Naive thymus-derived CD4-positive, alpha-beta T cell (primary cell): ENCODE data around the gene LYSET. TPM values are rescaled to one million over a fixed set of nuclear protein-coding genes. Genes with fewer than 3 reads are reported as not detected.
"Not testable (repeated sequence)": the region's sequence is repeated elsewhere in the genome, so short reads cannot be mapped to it uniquely, and the experiment has no call there.

Experiments used
- ATAC-seq: fragments of 150-1000 bp; cut with Tn5 transposase; 2 replicates; pipeline ENCODE4 v1.10.0; 2021; ENCODE audit warnings: mild to moderate bottlenecking, moderate library complexity
- CTCF ChIA-PET: fragments of 350-600 bp; sonication (Branson Sonifier 250); formaldehyde crosslinking; loops from one replicate; lab custom pipeline; 2021; ENCODE audit warnings: antibody characterized with exemption; lab: Charles Lee
- POLR2A ChIA-PET: fragments of 350-600 bp; sonication (Branson Sonifier 250); formaldehyde crosslinking; loops from one replicate; lab custom pipeline; 2021; ENCODE audit warnings: antibody characterized with exemption, inconsistent platforms; lab: Charles Lee
- DNase-seq, 9 donors: peaks; one replicate each; pipeline versions ENCODE4 v3.0.0 to v3.0.0-alpha.2; 2020 to 2022; ENCODE audit warnings: mixed read lengths in 1 of 9
- H3K27ac ChIP-seq: one replicate; pipeline ENCODE4 v1.7.0; 2013; ENCODE audit warnings: mild to moderate bottlenecking, low read depth, low read length, moderate library complexity
- H3K27me3 ChIP-seq, 2 donors: one replicate each; pipeline ENCODE4 v1.7.0; 2013; ENCODE audit warnings: low read length in 2 of 2, mild to moderate bottlenecking in 2 of 2, moderate library complexity in 2 of 2; ENCODE audit not compliant: control insufficient read depth in 2 of 2, insufficient read depth in 2 of 2
- H3K36me3 ChIP-seq, 3 experiments: 1 replicate in 2 of 3; 2 replicates in 1 of 3; pipeline ENCODE4 v1.7.0; 2013; ENCODE audit warnings: low read length in 3 of 3, mild to moderate bottlenecking in 3 of 3, moderate library complexity in 1 of 3; ENCODE audit not compliant: insufficient read depth in 3 of 3, control insufficient read depth in 2 of 3
- H3K4me1 ChIP-seq, 2 donors: one replicate each; pipeline ENCODE4 v1.7.0; 2013; ENCODE audit warnings: low read length in 2 of 2, mild to moderate bottlenecking in 2 of 2, moderate library complexity in 1 of 2; ENCODE audit not compliant: control insufficient read depth in 2 of 2, insufficient read depth in 2 of 2
- H3K4me3 ChIP-seq: 2 replicates; pipeline ENCODE4 v1.7.0; 2013; ENCODE audit warnings: mild to moderate bottlenecking, low read length
- H3K9me3 ChIP-seq, 3 experiments: 1 replicate in 2 of 3; 2 replicates in 1 of 3; pipeline ENCODE4 v1.7.0; 2013; ENCODE audit warnings: low read length in 3 of 3; ENCODE audit not compliant: control insufficient read depth in 2 of 3
- H3K27ac Mint-ChIP-seq, 9 donors: one replicate each; pipeline ENCODE4 v1.8.0; 2020 to 2022; ENCODE audit warnings: mixed read lengths in 9 of 9, mild to moderate bottlenecking in 8 of 9, moderate library complexity in 5 of 9, inconsistent platforms in 2 of 9
- H3K27me3 Mint-ChIP-seq, 5 donors: one replicate each; pipeline ENCODE4 v1.8.0; 2021 to 2022; ENCODE audit warnings: mixed read lengths in 5 of 5, mild to moderate bottlenecking in 1 of 5
- H3K36me3 Mint-ChIP-seq, 5 donors: one replicate each; pipeline ENCODE4 v1.8.0; 2020 to 2022; ENCODE audit warnings: mixed read lengths in 5 of 5, mild to moderate bottlenecking in 3 of 5, inconsistent platforms in 1 of 5
- H3K4me1 Mint-ChIP-seq, 7 donors: one replicate each; pipeline ENCODE4 v1.8.0; 2020 to 2022; ENCODE audit warnings: mixed read lengths in 7 of 7, mild to moderate bottlenecking in 3 of 7, inconsistent platforms in 1 of 7
- H3K4me3 Mint-ChIP-seq, 10 donors: one replicate each; pipeline ENCODE4 v1.8.0; 2020 to 2022; ENCODE audit warnings: mild to moderate bottlenecking in 10 of 10, mixed read lengths in 10 of 10, moderate library complexity in 6 of 10, inconsistent platforms in 2 of 10
- H3K9me3 Mint-ChIP-seq, 11 donors: one replicate each; pipeline ENCODE4 v1.8.0; 2020 to 2022; ENCODE audit warnings: mixed read lengths in 11 of 11, mild to moderate bottlenecking in 4 of 11, inconsistent platforms in 1 of 11, moderate library complexity in 1 of 11
- intact Hi-C, 2 donors: fragments of 100-400 bp; cut with micrococcal nuclease; formaldehyde crosslinking; loops; one replicate each; pipeline ENCODE4 v1.15.1; 2023
- polyA plus RNA-seq, 2 donors: library from polyadenylated mRNA; unstranded; fragments of 300-500 nt; fragmentation: Illumina TruSeq; gene quantifications; one replicate each; pipeline ENCODE4 v1.2.3, GENCODE V29; 2021
- total RNA-seq, 6 experiments: library from RNA in 5 of 6; stranded (reverse) in 5 of 6; gene quantifications; 1 replicate in 5 of 6; 2 replicates in 1 of 6; pipeline ENCODE4 v1.2.3 and lab custom pipeline; 2021 to 2026

The LYSET gene, protein sequence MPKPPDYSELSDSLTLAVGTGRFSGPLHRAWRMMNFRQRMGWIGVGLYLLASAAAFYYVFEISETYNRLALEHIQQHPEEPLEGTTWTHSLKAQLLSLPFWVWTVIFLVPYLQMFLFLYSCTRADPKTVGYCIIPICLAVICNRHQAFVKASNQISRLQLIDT
- total RNA-seq (10 to 100 TPM in 4 of 5 experiments, 1 to 10 TPM in 1; 8.0 to 26.6 (median 12.4) TPM), polyA plus RNA-seq (10 to 100 TPM; 42.1 to 47.7 TPM), total RNA-seq (lab: John Stamatoyannopoulos, UW) (4.4 reads per million, percentile 22 among the genes with 10 or more reads in this experiment)

GRCh38 chr14:93184391-93185348 is at the start of gene LYSET, which contains the start of gene MOAP1:
TSS of gene LYSET (plus strand) at chr14:93185317. CDS start at chr14:93185406, 89 bp downstream.
TSS of gene MOAP1 (minus strand) at chr14:93184897. CDS start at chr14:93184242, 655 bp downstream.
- Mint-ChIP-seq H3K4me3 (peak within 1 kb of the TSS; percentile 90 to 98 (median 96)), H3K27me3 (no peaks in the 10 kb centered on the region), H3K27ac (peak within 1 kb of the TSS; percentile 91 to 98 (median 96)), H3K36me3 (peaks cover 4 to 16% (median 10%) of the 10 kb centered on the region in 5 donors), H3K9me3 (no peaks in the 10 kb centered on the region), H3K4me1 (peaks cover 24 to 60% (median 42%) of the 10 kb centered on the region in 7 donors)
- no peaks in the 10 kb centered on the region for H3K9me3 ChIP-seq
- ATAC-seq: peak; percentile 90
- DNase-seq: peak; percentile 78 to 91 (median 89)
- H3K4me1 ChIP-seq: peaks cover 9 to 23% of the 10 kb centered on the region in 2 donors
- ChIA-PET CTCF (interaction anchor here (0.9 to 3.2 kb wide), 7 partner anchors 22 to 83 kb away, joined by 3 to 16 read pairs (median 4); partner anchors contain the start of genes GON7, ITPK1 and UBR7), POLR2A (interaction anchor here (0.6 to 6.2 kb wide), 14 partner anchors 11 to 1145 kb away, joined by 3 to 69 read pairs (median 4); partner anchors contain the start of genes DDX24, GON7, IFI27L1 and ITPK1)
- H3K4me3 ChIP-seq: peak within 1 kb of the TSS; percentile 95
- no peaks in the 10 kb centered on the region for H3K27me3 ChIP-seq
- peaks cover 0 to 12% (median 0%) of the 10 kb centered on the region in 3 experiments for H3K36me3 ChIP-seq
- intact Hi-C loops: loop anchor here (1.0 to 10.0 kb wide), 9 partner anchors 23 to 1970 kb away; partner anchors contain the start of genes BTBD7 (in 2 of the 2), GOLGA5 (in 2 of the 2), GON7 (in 2 of the 2) and UBR7 (in 2 of the 2)
- H3K27ac ChIP-seq: peak within 1 kb of the TSS; percentile 96

- Histone ChIP-seq H3K4me3 (no peak overlapping the region), H3K4me1 (no peaks in the 10 kb centered on the region), H3K27me3 (no peaks in the 10 kb centered on the region), H3K27ac (no peak overlapping the region), H3K36me3 (no peaks in the 10 kb centered on the region), H3K9me3 (no peaks in the 10 kb centered on the region)
- intact Hi-C loops: no loop called here
- H3K4me1 Mint-ChIP-seq: peaks cover 2 to 6% (median 4%) of the 10 kb centered on the region in 7 donors
- ChIA-PET CTCF (interaction anchor here (0.6 to 9.9 kb wide), 3 partner anchors 22 to 327 kb away, joined by 3 to 108 read pairs (median 5); partner anchors contain the start of gene ITPK1), POLR2A (no interaction called here)
- H3K9me3 Mint-ChIP-seq: no peaks in the 10 kb centered on the region
- peaks cover 0 to 3% (median 0%) of the 10 kb centered on the region in 5 donors for H3K27me3 Mint-ChIP-seq
- no peak overlapping the region for H3K27ac Mint-ChIP-seq
- ATAC-seq: no peak
- DNase-seq: no peak
- H3K36me3 Mint-ChIP-seq: no peaks in the 10 kb centered on the region
- no peak overlapping the region for H3K4me3 Mint-ChIP-seq
These were observed 49.7 kb upstream of the LYSET start for GRCh38 chr14:93135399-93135798.

GRCh38 chr14:93136009-93136408 is 49.1 kb upstream of the LYSET start:
- Mint-ChIP-seq H3K4me1 (peaks cover 2 to 6% (median 4%) of the 10 kb centered on the region in 7 donors), H3K9me3 (no peaks in the 10 kb centered on the region), H3K36me3 (no peaks in the 10 kb centered on the region), H3K27ac (no peak overlapping the region), H3K4me3 (no peak overlapping the region), H3K27me3 (peaks cover 0 to 2% (median 0%) of the 10 kb centered on the region in 5 donors)
- Histone ChIP-seq H3K36me3 (no peaks in the 10 kb centered on the region), H3K4me1 (no peaks in the 10 kb centered on the region), H3K27ac (no peak overlapping the region), H3K4me3 (no peak overlapping the region), H3K27me3 (no peaks in the 10 kb centered on the region), H3K9me3 (no peaks in the 10 kb centered on the region)
- CTCF ChIA-PET: interaction anchor here (9.9 kb wide), 1 partner anchor 23 kb away, joined by 108 read pairs; the partner anchor contains the start of gene ITPK1
- ATAC-seq (no peak), DNase-seq (no peak)
- intact Hi-C loops: no loop called here
- POLR2A ChIA-PET: no interaction called here

GRCh38 chr14:93136508-93136907 is 48.6 kb upstream of the LYSET start:
- H3K27me3 ChIP-seq, H3K4me1 Mint-ChIP-seq, POLR2A ChIA-PET, H3K9me3 Mint-ChIP-seq, H3K27ac ChIP-seq, H3K36me3 ChIP-seq, H3K4me3 Mint-ChIP-seq, intact Hi-C loops, H3K27ac Mint-ChIP-seq, ATAC-seq, H3K9me3 ChIP-seq, H3K4me3 ChIP-seq, DNase-seq, H3K27me3 Mint-ChIP-seq, H3K4me1 ChIP-seq, H3K36me3 Mint-ChIP-seq: not testable (repeated sequence)
- CTCF ChIA-PET: interaction anchor here (9.9 kb wide), 1 partner anchor 24 kb away, joined by 108 read pairs; the partner anchor contains the start of gene ITPK1

- ChIA-PET POLR2A (interaction anchor here (0.9 kb wide), 1 partner anchor 23 kb away, joined by 3 read pairs; no protein-coding TSS in a partner anchor), CTCF (interaction anchor here (0.6 to 9.9 kb wide), 3 partner anchors 25 to 186 kb away, joined by 3 to 108 read pairs (median 6); partner anchors contain the start of gene ITPK1)
- no peaks in the 10 kb centered on the region for H3K27me3 Mint-ChIP-seq
- Histone ChIP-seq H3K27ac (no peak overlapping the region), H3K4me1 (no peaks in the 10 kb centered on the region), H3K27me3 (no peaks in the 10 kb centered on the region), H3K36me3 (no peaks in the 10 kb centered on the region), H3K9me3 (no peaks in the 10 kb centered on the region), H3K4me3 (no peak overlapping the region)
- no peaks in the 10 kb centered on the region for H3K9me3 Mint-ChIP-seq
- no peak overlapping the region for H3K27ac Mint-ChIP-seq
- H3K36me3 Mint-ChIP-seq: no peaks in the 10 kb centered on the region
- H3K4me1 Mint-ChIP-seq: peaks cover 2 to 6% (median 4%) of the 10 kb centered on the region in 7 donors
- H3K4me3 Mint-ChIP-seq: no peak overlapping the region
- ATAC-seq (no peak), DNase-seq (no peak)
- intact Hi-C loops: loop anchor here in 1 of 2 donors (2.0 kb wide), 1 partner anchor 47 kb away; the partner anchor contains the start of genes LYSET and MOAP1
These were observed 47.3 kb upstream of the LYSET start for GRCh38 chr14:93137864-93138263.
